Measurements from ENCODE around the gene SERPINB6. TPM values are rescaled to one million over a fixed set of nuclear protein-coding genes. Genes with fewer than 3 reads are reported as not detected.
"Not testable (repeated sequence)": the region's sequence is repeated elsewhere in the genome, so short reads cannot be mapped to it uniquely, and the experiment has no call there.

The SERPINB6 gene
- total and polyA plus RNA-seq, 4 donors: 24.0 to 32.4 (median 31.8) TPM

DNA sequence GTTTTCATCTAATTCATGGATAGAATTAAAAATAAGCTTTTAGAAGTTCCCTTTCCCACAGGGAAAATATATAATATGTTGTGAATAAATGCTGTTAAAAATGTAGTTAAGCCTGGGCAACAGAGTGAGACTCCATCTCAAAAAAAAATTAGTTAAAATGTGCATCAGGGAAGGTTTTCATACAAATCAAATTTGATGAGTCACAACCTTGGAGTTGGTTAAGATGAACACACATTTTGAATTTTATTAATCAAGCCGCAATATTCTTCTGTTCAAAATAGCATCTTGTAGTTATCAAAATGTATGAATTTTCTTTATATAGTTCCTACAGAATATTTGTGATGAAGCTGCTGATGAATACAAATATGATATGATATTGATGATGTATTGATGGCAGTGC is 37.3 kb downstream of the SERPINB6 start:
- no peaks in the 10 kb centered on the region for H3K36me3 ChIP-seq (ENCODE audit: control insufficient read depth in 4 of 4, insufficient read depth in 3 of 4, low read depth in 1 of 4, low read length in 3 of 4)
- TF ChIP-seq RAD21 (IDR thresholded peaks at IDR 0.05) (no peak), FOXA2 (IDR thresholded peaks at IDR 0.05) (no peak), FOXA1 (IDR thresholded peaks at IDR 0.05) (no peak), YY1 (IDR thresholded peaks at IDR 0.05) (no peak), GABPA (IDR thresholded peaks at IDR 0.05 in 1 of 2, conservative IDR thresholded peaks at IDR 0.05 in 1 of 2) (no peak), NR2F2 (IDR thresholded peaks at IDR 0.05) (no peak), HNF4A (conservative IDR thresholded peaks at IDR 0.05) (no peak), SP1 (IDR thresholded peaks at IDR 0.05) (no peak), EGR1 (IDR thresholded peaks at IDR 0.05; ENCODE audit: low read depth in 2 of 2) (no peak), HNF4G (IDR thresholded peaks at IDR 0.05) (no peak)
- TF ChIP-seq, protein P1, sequence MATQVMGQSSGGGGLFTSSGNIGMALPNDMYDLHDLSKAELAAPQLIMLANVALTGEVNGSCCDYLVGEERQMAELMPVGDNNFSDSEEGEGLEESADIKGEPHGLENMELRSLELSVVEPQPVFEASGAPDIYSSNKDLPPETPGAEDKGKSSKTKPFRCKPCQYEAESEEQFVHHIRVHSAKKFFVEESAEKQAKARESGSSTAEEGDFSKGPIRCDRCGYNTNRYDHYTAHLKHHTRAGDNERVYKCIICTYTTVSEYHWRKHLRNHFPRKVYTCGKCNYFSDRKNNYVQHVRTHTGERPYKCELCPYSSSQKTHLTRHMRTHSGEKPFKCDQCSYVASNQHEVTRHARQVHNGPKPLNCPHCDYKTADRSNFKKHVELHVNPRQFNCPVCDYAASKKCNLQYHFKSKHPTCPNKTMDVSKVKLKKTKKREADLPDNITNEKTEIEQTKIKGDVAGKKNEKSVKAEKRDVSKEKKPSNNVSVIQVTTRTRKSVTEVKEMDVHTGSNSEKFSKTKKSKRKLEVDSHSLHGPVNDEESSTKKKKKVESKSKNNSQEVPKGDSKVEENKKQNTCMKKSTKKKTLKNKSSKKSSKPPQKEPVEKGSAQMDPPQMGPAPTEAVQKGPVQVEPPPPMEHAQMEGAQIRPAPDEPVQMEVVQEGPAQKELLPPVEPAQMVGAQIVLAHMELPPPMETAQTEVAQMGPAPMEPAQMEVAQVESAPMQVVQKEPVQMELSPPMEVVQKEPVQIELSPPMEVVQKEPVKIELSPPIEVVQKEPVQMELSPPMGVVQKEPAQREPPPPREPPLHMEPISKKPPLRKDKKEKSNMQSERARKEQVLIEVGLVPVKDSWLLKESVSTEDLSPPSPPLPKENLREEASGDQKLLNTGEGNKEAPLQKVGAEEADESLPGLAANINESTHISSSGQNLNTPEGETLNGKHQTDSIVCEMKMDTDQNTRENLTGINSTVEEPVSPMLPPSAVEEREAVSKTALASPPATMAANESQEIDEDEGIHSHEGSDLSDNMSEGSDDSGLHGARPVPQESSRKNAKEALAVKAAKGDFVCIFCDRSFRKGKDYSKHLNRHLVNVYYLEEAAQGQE (IDR thresholded peaks at IDR 0.05): no peak
- TF ChIP-seq, protein P2, sequence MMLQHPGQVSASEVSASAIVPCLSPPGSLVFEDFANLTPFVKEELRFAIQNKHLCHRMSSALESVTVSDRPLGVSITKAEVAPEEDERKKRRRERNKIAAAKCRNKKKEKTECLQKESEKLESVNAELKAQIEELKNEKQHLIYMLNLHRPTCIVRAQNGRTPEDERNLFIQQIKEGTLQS (IDR thresholded peaks at IDR 0.05): no peak
- TF ChIP-seq, protein P3, sequence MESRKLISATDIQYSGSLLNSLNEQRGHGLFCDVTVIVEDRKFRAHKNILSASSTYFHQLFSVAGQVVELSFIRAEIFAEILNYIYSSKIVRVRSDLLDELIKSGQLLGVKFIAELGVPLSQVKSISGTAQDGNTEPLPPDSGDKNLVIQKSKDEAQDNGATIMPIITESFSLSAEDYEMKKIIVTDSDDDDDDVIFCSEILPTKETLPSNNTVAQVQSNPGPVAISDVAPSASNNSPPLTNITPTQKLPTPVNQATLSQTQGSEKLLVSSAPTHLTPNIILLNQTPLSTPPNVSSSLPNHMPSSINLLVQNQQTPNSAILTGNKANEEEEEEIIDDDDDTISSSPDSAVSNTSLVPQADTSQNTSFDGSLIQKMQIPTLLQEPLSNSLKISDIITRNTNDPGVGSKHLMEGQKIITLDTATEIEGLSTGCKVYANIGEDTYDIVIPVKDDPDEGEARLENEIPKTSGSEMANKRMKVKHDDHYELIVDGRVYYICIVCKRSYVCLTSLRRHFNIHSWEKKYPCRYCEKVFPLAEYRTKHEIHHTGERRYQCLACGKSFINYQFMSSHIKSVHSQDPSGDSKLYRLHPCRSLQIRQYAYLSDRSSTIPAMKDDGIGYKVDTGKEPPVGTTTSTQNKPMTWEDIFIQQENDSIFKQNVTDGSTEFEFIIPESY (IDR thresholded peaks at IDR 0.05): no peak
- H3K9ac ChIP-seq (ENCODE audit: low read depth in 1 of 2, low read length in 2 of 2): no peak overlapping the region
- 98% methylated on average over 1 of the region's 1 CpG for WGBS
- H3K9me3 ChIP-seq (ENCODE audit: control insufficient read depth in 4 of 4, low read length in 3 of 4): no peaks in the 10 kb centered on the region
- no peak overlapping the region for H3K4me3 ChIP-seq (ENCODE audit: low read depth in 1 of 3, low read length in 3 of 3)
- peaks cover 0 to 6% (median 2%) of the 10 kb centered on the region in 4 donors for H3K4me1 ChIP-seq (ENCODE audit: control insufficient read depth in 4 of 4, insufficient read depth in 4 of 4, low read length in 3 of 4)
- no peak overlapping the region for H3K27ac ChIP-seq (ENCODE audit: low read depth in 1 of 2, low read length in 2 of 2)
- no peaks in the 10 kb centered on the region for H3K27me3 ChIP-seq (ENCODE audit: control insufficient read depth in 4 of 4, insufficient read depth in 4 of 4, low read length in 3 of 4)
- DNase-seq (ENCODE audit: low spot score): no peak

DNA sequence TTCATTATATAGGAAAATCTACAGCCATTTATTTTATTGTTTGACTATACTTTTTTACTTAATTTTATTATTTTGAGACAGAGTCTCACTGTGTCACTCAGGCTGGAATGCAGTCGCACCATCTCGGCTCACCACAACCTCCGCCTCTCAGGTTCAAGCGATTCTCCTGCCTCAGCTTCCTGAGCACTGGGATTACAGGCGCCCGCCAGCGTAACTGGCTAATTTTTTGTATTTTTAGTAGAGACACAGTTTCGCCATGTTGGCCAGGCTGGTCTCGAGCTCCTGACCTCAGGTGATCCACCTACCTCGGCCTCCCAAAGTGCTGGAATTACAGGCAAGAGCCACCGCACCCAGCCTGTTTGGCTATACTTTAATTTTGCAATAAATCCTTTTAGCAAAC is 38.5 kb downstream of the SERPINB6 start:
- not testable (repeated sequence) for H3K4me3 ChIP-seq (ENCODE audit: low read depth in 1 of 3, low read length in 3 of 3); H3K27me3 ChIP-seq (ENCODE audit: control insufficient read depth in 4 of 4, insufficient read depth in 4 of 4, low read length in 3 of 4); H3K9ac ChIP-seq (ENCODE audit: low read depth in 1 of 2, low read length in 2 of 2); H3K9me3 ChIP-seq (ENCODE audit: control insufficient read depth in 4 of 4, low read length in 3 of 4); H3K27ac ChIP-seq (ENCODE audit: low read depth in 1 of 2, low read length in 2 of 2); H3K36me3 ChIP-seq (ENCODE audit: control insufficient read depth in 4 of 4, insufficient read depth in 3 of 4, low read depth in 1 of 4, low read length in 3 of 4); H3K4me1 ChIP-seq (ENCODE audit: control insufficient read depth in 4 of 4, insufficient read depth in 4 of 4, low read length in 3 of 4); DNase-seq (ENCODE audit: low spot score)
- 80% methylated on average over 11 of the region's 11 CpGs for whole genome bisulfite sequencing
